A549 (cell line): ENCODE data around the gene AGRN. TPM values are rescaled to one million over a fixed set of nuclear protein-coding genes. Genes with fewer than 3 reads are reported as not detected.

Experiments used
- ATAC-seq, 2 experiments: fragments of 200-7000 bp in 1 of 2; fragments of >200 bp in 1 of 2; cut with Nextera tagmentation in 1 of 2; cut with Tn5 transposase in 1 of 2; 3 replicates each; pipeline versions ENCODE4 v1.8.0 to v1.9.1; 2018 to 2020; ENCODE audit warnings: mild to moderate bottlenecking in 1 of 2, moderate library complexity in 1 of 2
- CTCF ChIA-PET: fragments of 300-600 bp; sonication (Branson Sonifier 250); formaldehyde crosslinking; extraction: SDS; loops from one replicate; lab custom pipeline; 2021; ENCODE audit warnings: antibody characterized with exemption, inconsistent platforms; lab: Yijun Ruan, JAX
- POLR2A ChIA-PET: fragments of 350-600 bp; formaldehyde crosslinking; extraction: SDS; loops from one replicate; lab custom pipeline; 2021; ENCODE audit warnings: antibody characterized with exemption, inconsistent platforms; lab: Yijun Ruan, JAX
- DNase-seq, 2 experiments: peaks; one replicate each; pipeline versions ENCODE4 v3.0.0 to v3.0.0-alpha.2; 2011 to 2016; ENCODE audit warnings: low read depth in 1 of 2, low spot score in 1 of 2
- FAIRE-seq: peaks from 2 replicates; lab custom pipeline; 2011; peaks lifted over from hg19 to GRCh38; lab: Jason Lieb, UNC
- H3K27ac ChIP-seq, 2 experiments: fragments of >200 bp; sonication (Bioruptor Twin); formaldehyde crosslinking; 3 replicates each; pipeline ENCODE4 v1.5.1; 2016 to 2017
- H3K4me1 ChIP-seq: fragments of >200 bp; sonication (Bioruptor Twin); formaldehyde crosslinking; 3 replicates; pipeline ENCODE4 v1.6.1; 2016
- H3K4me2 ChIP-seq: fragments of >200 bp; sonication (Bioruptor Twin); formaldehyde crosslinking; 3 replicates; pipeline ENCODE4 v1.6.1; 2016
- H3K4me3 ChIP-seq: fragments of >200 bp; sonication (Bioruptor Twin); formaldehyde crosslinking; 3 replicates; pipeline ENCODE4 v1.5.1; 2016
- H3K9me3 ChIP-seq: fragments of >200 bp; sonication (Bioruptor Twin); formaldehyde crosslinking; 3 replicates; pipeline ENCODE4 v1.6.1; 2016
- CBX2 ChIP-seq: fragments of 200-600 bp; sonication (generic); IDR thresholded peaks from 2 replicates; pipeline ENCODE4 v1.6.1; 2016; ENCODE audit warnings: low read depth, mild to moderate bottlenecking, borderline replicate concordance
- CBX8 ChIP-seq: fragments of 200-600 bp; sonication (generic); IDR thresholded peaks from 2 replicates; pipeline ENCODE4 v1.6.1; 2016
- CEBPB ChIP-seq, 2 experiments: fragments of >200 bp in 1 of 2; sonication (Bioruptor Twin) in 1 of 2; formaldehyde crosslinking in 1 of 2; IDR thresholded peaks; 2 replicates each; pipeline ENCODE4 v1.6.1; 2012 to 2016
- CHD4 ChIP-seq: fragments of 200-600 bp; sonication (generic); IDR thresholded peaks from 2 replicates; pipeline ENCODE4 v1.6.1; 2016; ENCODE audit warnings: antibody characterized with exemption, mild to moderate bottlenecking, borderline replicate concordance
- EHF ChIP-seq: fragments of 250-450 bp; sonication (Bioruptor Pico); IDR thresholded peaks from 2 replicates; pipeline ENCODE4 v1.5.0; 2020; ENCODE audit warnings: mild to moderate bottlenecking
- EP300 ChIP-seq, 2 experiments: fragments of >200 bp; sonication (Bioruptor Twin); formaldehyde crosslinking; IDR thresholded peaks; 2 replicates in 1 of 2; 3 replicates in 1 of 2; pipeline ENCODE4 v1.6.1; 2016 to 2017
- FOXS1 ChIP-seq: fragments of 250-450 bp; sonication (Bioruptor Pico); IDR thresholded peaks from 2 replicates; pipeline ENCODE4 v1.5.0; 2020; ENCODE audit warnings: mild to moderate bottlenecking, moderate library complexity
- HOXA7 ChIP-seq: fragments of 250-450 bp; sonication (Bioruptor Pico); IDR thresholded peaks from 2 replicates; pipeline ENCODE4 v1.5.0; 2020; ENCODE audit warnings: mild to moderate bottlenecking, moderate library complexity
- HOXB5 ChIP-seq: fragments of 250-450 bp; sonication (Bioruptor Pico); IDR thresholded peaks from 2 replicates; pipeline ENCODE4 v1.5.0; 2020; ENCODE audit warnings: mild to moderate bottlenecking, moderate library complexity
- JUN ChIP-seq, 2 experiments: fragments of >200 bp; sonication (Bioruptor Twin); formaldehyde crosslinking; IDR thresholded peaks; 2 replicates in 1 of 2; 3 replicates in 1 of 2; pipeline ENCODE4 v1.6.1; 2016 to 2017
- JUNB ChIP-seq: fragments of >200 bp; sonication (Bioruptor Twin); formaldehyde crosslinking; IDR thresholded peaks from 2 replicates; pipeline ENCODE4 v1.6.1; 2016
- KDM1A ChIP-seq: fragments of 200-600 bp; sonication (generic); IDR thresholded peaks from 2 replicates; pipeline ENCODE4 v1.6.1; 2016; ENCODE audit warnings: low read depth, mild to moderate bottlenecking
- KDM5A ChIP-seq: fragments of 200-600 bp; sonication (generic); IDR thresholded peaks from 2 replicates; pipeline ENCODE4 v1.6.1; 2016; ENCODE audit warnings: antibody characterized with exemption, mild to moderate bottlenecking
- MAZ ChIP-seq: fragments of 150-350 bp; IDR thresholded peaks from 2 replicates; pipeline ENCODE4 v1.6.1; 2014; ENCODE audit warnings: antibody characterized with exemption, low read depth, low read length, borderline replicate concordance
- MYC ChIP-seq: IDR thresholded peaks from 2 replicates; pipeline ENCODE4 v1.6.1; 2012; ENCODE audit warnings: mild to moderate bottlenecking, inconsistent platforms, low read length, improper control_type of control experiment, borderline replicate concordance
- NFE2L2 ChIP-seq: fragments of 150-350 bp; conservative IDR thresholded peaks from 2 replicates; pipeline ENCODE4 v1.6.1; 2014; ENCODE audit warnings: low read length
- NR3C1 ChIP-seq: fragments of >200 bp; sonication (Bioruptor Twin); formaldehyde crosslinking; IDR thresholded peaks from 3 replicates; pipeline ENCODE4 v1.6.1; 2017
- PHF8 ChIP-seq: fragments of 200-600 bp; sonication (generic); IDR thresholded peaks from 2 replicates; pipeline ENCODE4 v1.6.1; 2016; ENCODE audit warnings: low read depth, mild to moderate bottlenecking, antibody characterized with exemption, moderate library complexity, borderline replicate concordance
- POLR2A ChIP-seq: IDR thresholded peaks from 2 replicates; pipeline ENCODE4 v1.6.1; 2012; ENCODE audit warnings: mild to moderate bottlenecking, low read length
- RFX5 ChIP-seq: fragments of 450-650 bp; IDR thresholded peaks from 2 replicates; pipeline ENCODE4 v1.7.1; 2014; ENCODE audit warnings: antibody characterized with exemption, mild to moderate bottlenecking, moderate library complexity
- TP53 ChIP-seq: fragments of 250-450 bp; sonication (Bioruptor Pico); IDR thresholded peaks from 2 replicates; pipeline ENCODE4 v1.5.0; 2021; ENCODE audit warnings: mild to moderate bottlenecking, moderate library complexity
- ZNF302 ChIP-seq: fragments of 250-450 bp; sonication (Bioruptor Pico); IDR thresholded peaks from 2 replicates; pipeline ENCODE4 v1.9.0; 2021; ENCODE audit warnings: inconsistent platforms, mild to moderate bottlenecking, moderate library complexity
- WGBS: methylation state at CpG from one replicate; pipeline ENCODE4 v1.1.6; 2017; ENCODE audit errors: missing lambda C conversion rate; 5-methylcytosine and 5-hydroxymethylcytosine counted together
- polyA plus RNA-seq, 4 experiments: library from polyadenylated mRNA; depleted of rRNA in 3 of 4; stranded (reverse); fragments of >200 nt; fragmentation: RNase III in 1 of 4; extraction: RNeasy Plus Mini Kit Qiagen cat#74134 plus additional on column Dnase treatment in 1 of 4; gene quantifications; 2 replicates in 3 of 4; 3 replicates in 1 of 4; pipeline ENCODE4 v1.2.3, GENCODE V29; 2011 to 2017
- TF ChIP-seq, protein P1 (sequence below): fragments of 250-450 bp; sonication (Bioruptor Pico); IDR thresholded peaks from 2 replicates; pipeline ENCODE4 v1.5.0; 2021; ENCODE audit warnings: mild to moderate bottlenecking, moderate library complexity, borderline replicate concordance
- TF ChIP-seq, protein P2 (sequence below): fragments of >200 bp; sonication (Bioruptor Twin); formaldehyde crosslinking; IDR thresholded peaks from 2 replicates; pipeline ENCODE4 v1.6.1; 2016
- TF ChIP-seq, protein P3 (sequence below): fragments of >200 bp; sonication (Bioruptor Twin); formaldehyde crosslinking; IDR thresholded peaks from 3 replicates; pipeline ENCODE4 v1.5.1; 2016
- TF ChIP-seq, protein P4 (sequence below): fragments of >200 bp; sonication (Bioruptor Twin); formaldehyde crosslinking; IDR thresholded peaks from 3 replicates; pipeline ENCODE4 v1.6.1; 2016
- TF ChIP-seq, protein P5 (sequence below): fragments of 450-650 bp; IDR thresholded peaks from 2 replicates; pipeline ENCODE4 v1.6.1; 2014; ENCODE audit warnings: antibody characterized with exemption
- TF ChIP-seq, protein P6 (sequence below): IDR thresholded peaks from 2 replicates; pipeline ENCODE4 v1.6.1; 2012

The AGRN gene
- polyA plus RNA-seq, 2 of the 4 experiments (the other 2 are of a cell fraction), result 23.9 to 90.9 TPM

DNA sequence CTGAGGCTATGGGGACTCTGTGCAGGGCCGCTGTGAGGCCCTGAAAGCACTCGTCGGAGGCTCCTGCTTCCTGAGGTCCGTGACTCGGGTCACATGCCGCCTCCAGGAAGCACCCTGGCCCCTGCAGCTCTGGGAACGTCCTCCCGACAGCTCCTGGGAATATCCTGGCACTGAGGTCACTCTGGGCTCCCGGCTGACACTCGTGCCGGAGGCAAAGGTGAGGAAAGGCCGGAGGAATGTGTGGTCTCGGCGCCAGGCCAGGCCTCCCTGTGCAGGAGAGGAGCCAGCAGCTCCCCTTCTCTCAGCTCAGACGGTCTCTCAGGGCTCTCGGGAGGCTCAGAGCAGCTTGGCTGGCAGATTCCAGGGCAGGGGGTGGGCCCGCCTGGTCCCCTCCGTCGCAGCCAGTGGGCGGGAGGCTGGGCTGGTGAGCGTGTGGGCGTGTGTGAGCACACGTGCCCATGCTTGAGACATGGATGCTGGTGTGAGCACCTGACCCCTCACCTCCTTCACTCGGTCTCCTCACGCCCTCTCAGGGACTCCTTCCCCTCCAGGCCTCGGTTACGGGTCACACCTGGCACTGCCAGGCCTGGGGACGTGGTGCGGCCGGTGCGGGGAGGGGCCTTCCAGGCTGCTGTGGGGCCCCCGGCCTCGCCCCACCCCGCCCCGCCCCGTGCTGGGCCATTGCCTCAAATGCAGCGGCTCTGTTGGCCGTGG lies 59.6 kb downstream of the AGRN start (continued):
- TF ChIP-seq, protein P1, sequence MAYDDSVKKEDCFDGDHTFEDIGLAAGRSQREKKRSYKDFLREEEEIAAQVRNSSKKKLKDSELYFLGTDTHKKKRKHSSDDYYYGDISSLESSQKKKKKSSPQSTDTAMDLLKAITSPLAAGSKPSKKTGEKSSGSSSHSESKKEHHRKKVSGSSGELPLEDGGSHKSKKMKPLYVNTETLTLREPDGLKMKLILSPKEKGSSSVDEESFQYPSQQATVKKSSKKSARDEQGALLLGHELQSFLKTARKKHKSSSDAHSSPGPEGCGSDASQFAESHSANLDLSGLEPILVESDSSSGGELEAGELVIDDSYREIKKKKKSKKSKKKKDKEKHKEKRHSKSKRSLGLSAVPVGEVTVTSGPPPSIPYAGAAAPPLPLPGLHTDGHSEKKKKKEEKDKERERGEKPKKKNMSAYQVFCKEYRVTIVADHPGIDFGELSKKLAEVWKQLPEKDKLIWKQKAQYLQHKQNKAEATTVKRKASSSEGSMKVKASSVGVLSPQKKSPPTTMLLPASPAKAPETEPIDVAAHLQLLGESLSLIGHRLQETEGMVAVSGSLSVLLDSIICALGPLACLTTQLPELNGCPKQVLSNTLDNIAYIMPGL (CRISPR knock-in tag), result no peak
- TF ChIP-seq JUN (IDR thresholded peaks at IDR 0.05), result peak in 1 of 2 experiments; percentile 61; a peak in 1 of 5 replicates
- TF ChIP-seq JUNB, result no peak
- TF ChIP-seq NFE2L2, result no peak

DNA sequence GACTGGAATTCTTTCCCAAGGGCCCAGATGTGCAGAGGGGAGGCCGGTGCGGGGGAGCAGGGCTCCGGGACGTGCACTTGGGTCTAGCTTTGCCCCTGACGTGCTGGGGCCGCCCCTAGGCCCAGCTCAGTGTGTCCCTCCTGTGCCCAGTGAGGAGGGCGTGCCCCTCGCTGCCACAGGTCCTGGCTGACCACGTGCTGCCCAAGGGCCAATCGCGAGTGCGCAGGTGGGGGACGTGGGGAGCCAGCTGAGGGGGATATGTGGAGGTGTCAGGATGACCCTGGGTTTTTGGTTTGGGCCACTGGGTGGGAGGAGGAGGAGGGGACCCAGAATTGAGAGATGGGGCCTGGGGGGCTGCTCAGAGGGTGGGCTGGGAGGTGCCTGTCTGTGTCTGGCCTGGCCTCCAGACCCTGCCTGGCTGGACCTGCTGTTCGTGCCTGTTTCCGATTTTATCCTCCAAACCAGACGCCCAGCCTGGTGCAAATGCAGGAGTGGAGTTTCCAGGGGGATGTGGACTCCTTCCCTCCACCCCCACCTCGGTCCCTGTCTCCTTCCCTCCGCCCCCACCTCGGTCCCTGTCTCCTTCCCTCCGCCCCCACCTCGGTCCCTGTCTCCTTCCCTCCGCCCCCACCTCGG lies 60.3 kb downstream of the AGRN start:
- H3K27ac ChIP-seq, result peak overlapping the region; percentile 84 to 97
- 4% methylated on average over 4 of the region's 23 CpGs for WGBS

DNA sequence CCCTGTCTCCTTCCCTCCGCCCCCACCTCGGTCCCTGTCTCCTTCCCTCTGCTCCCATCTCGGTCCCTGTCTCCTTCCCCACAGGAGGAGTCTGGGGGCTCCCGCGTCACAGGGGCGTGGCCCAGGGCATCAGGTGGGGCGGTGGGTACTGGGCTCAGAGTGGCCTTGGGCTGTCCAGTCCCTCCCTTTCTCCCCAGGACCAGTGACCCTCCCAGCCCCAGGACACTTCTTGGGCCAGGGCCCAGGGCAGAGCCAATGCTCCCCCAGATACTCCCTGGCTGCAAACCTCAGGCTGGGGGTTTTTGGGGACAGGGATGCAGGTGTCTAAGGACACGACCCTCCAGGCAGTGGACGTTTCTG lies 61.0 kb downstream of the AGRN start:
- Histone ChIP-seq H3K4me1 (peaks cover 9% of the 10 kb centered on the region; the same call in 1 of the 3 replicates), H3K4me3 (no peak overlapping the region), H3K4me2 (no peak overlapping the region), H3K9me3 (no peaks in the 10 kb centered on the region), H3K27ac (no peak overlapping the region)
- 75% methylated on average over 7 of the region's 9 CpGs for WGBS
- CTCF ChIA-PET, result interaction anchor here (1.3 kb wide), 1 partner anchor 17 kb away, joined by 4 read pairs; no protein-coding TSS in a partner anchor
- DNase-seq, result no peak
- FAIRE-seq, result no peak
- POLR2A ChIA-PET, result no interaction called here
- ATAC-seq, result no peak
- no peak for TF ChIP-seq FOXS1 (CRISPR knock-in tag)
- TF ChIP-seq RFX5, result no peak
- TF ChIP-seq PHF8, result no peak
- TF ChIP-seq CHD4, result no peak
- TF ChIP-seq NR3C1, result no peak
- TF ChIP-seq MAZ, result no peak
- no peak for TF ChIP-seq ZNF302 (CRISPR knock-in tag)
- no peak for TF ChIP-seq HOXB5 (CRISPR knock-in tag)
- TF ChIP-seq MYC, result no peak
- TF ChIP-seq CBX8, result no peak
- no peak for TF ChIP-seq CEBPB (IDR thresholded peaks at IDR 0.05)
- TF ChIP-seq, protein P2, sequence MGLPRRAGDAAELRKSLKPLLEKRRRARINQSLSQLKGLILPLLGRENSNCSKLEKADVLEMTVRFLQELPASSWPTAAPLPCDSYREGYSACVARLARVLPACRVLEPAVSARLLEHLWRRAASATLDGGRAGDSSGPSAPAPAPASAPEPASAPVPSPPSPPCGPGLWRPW, result no peak
- no peak for TF ChIP-seq KDM1A
- no peak for TF ChIP-seq EHF
- TF ChIP-seq, protein P3, sequence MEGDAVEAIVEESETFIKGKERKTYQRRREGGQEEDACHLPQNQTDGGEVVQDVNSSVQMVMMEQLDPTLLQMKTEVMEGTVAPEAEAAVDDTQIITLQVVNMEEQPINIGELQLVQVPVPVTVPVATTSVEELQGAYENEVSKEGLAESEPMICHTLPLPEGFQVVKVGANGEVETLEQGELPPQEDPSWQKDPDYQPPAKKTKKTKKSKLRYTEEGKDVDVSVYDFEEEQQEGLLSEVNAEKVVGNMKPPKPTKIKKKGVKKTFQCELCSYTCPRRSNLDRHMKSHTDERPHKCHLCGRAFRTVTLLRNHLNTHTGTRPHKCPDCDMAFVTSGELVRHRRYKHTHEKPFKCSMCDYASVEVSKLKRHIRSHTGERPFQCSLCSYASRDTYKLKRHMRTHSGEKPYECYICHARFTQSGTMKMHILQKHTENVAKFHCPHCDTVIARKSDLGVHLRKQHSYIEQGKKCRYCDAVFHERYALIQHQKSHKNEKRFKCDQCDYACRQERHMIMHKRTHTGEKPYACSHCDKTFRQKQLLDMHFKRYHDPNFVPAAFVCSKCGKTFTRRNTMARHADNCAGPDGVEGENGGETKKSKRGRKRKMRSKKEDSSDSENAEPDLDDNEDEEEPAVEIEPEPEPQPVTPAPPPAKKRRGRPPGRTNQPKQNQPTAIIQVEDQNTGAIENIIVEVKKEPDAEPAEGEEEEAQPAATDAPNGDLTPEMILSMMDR, result no peak
- TF ChIP-seq HOXA7 (CRISPR knock-in tag), result no peak

More for the DNA sequence above, 60.3 kb downstream of the AGRN start:
- Histone ChIP-seq H3K4me3 (peak overlapping the region; percentile 32), H3K9me3 (no peaks in the 10 kb centered on the region), H3K4me1 (peaks cover 9% of the 10 kb centered on the region; the same call in 1 of the 3 replicates), H3K4me2 (peak overlapping the region; percentile 82)
- TF ChIP-seq POLR2A (peak; percentile 18; the same call in 1 of the 2 replicates), KDM5A (no peak), PHF8 (no peak), CEBPB (IDR thresholded peaks at IDR 0.05) (no peak), CBX2 (no peak), HOXA7 (CRISPR knock-in tag) (no peak), EP300 (IDR thresholded peaks at IDR 0.05) (no peak), TP53 (0 out of 2 replicates have a peak, but pooled peaks have one; percentile 46)
- TF ChIP-seq, protein P4, sequence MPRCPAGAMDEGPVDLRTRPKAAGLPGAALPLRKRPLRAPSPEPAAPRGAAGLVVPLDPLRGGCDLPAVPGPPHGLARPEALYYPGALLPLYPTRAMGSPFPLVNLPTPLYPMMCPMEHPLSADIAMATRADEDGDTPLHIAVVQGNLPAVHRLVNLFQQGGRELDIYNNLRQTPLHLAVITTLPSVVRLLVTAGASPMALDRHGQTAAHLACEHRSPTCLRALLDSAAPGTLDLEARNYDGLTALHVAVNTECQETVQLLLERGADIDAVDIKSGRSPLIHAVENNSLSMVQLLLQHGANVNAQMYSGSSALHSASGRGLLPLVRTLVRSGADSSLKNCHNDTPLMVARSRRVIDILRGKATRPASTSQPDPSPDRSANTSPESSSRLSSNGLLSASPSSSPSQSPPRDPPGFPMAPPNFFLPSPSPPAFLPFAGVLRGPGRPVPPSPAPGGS, result no peak
- TF ChIP-seq, protein P5, sequence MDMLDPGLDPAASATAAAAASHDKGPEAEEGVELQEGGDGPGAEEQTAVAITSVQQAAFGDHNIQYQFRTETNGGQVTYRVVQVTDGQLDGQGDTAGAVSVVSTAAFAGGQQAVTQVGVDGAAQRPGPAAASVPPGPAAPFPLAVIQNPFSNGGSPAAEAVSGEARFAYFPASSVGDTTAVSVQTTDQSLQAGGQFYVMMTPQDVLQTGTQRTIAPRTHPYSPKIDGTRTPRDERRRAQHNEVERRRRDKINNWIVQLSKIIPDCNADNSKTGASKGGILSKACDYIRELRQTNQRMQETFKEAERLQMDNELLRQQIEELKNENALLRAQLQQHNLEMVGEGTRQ, result peak; percentile 94
- TF ChIP-seq, protein P6, sequence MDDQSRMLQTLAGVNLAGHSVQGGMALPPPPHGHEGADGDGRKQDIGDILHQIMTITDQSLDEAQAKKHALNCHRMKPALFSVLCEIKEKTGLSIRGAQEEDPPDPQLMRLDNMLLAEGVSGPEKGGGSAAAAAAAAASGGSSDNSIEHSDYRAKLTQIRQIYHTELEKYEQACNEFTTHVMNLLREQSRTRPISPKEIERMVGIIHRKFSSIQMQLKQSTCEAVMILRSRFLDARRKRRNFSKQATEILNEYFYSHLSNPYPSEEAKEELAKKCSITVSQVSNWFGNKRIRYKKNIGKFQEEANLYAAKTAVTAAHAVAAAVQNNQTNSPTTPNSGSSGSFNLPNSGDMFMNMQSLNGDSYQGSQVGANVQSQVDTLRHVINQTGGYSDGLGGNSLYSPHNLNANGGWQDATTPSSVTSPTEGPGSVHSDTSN, result peak; percentile 74; the same call in 1 of the 2 replicates
- POLR2A ChIA-PET, result interaction anchor here (0.9 to 1.2 kb wide), 4 partner anchors 9 to 152 kb away, joined by 3 read pairs; partner anchors contain the start of genes AGRN, B3GALT6 and SDF4
- FAIRE-seq, result no peak
- CTCF ChIA-PET, result interaction anchor here (1.5 to 1.7 kb wide), 2 partner anchors 15 to 16 kb away, joined by 5 read pairs; no protein-coding TSS in a partner anchor
- peak; percentile 89 to 93 for ATAC-seq
- DNase-seq, result peak; percentile 75 to 89
